PC-3 (cell line): ENCODE data around the gene FAXDC2. TPM values are rescaled to one million over a fixed set of nuclear protein-coding genes. Genes with fewer than 3 reads are reported as not detected.

Experiments
- ATAC-seq: fragments of 200-7000 bp; cut with Tn5 transposase; 2 replicates; pipeline ENCODE4 v1.9.1; 2020; ENCODE audit warnings: mild to moderate bottlenecking, moderate library complexity
- BruUV-seq: library from RNA; stranded (reverse); fragments of 400-500 nt; replicated peaks from 2 replicates; lab custom pipeline; 2021; lab: Mats Ljungman, UMichigan
- CTCF ChIA-PET: fragments of 300-600 bp; sonication (Branson Sonifier 250); formaldehyde crosslinking; loops from one replicate; lab custom pipeline; 2022; ENCODE audit warnings: antibody characterized with exemption; lab: Charles Lee
- POLR2A ChIA-PET: fragments of 300-600 bp; sonication (Branson Sonifier 250); formaldehyde crosslinking; loops from one replicate; lab custom pipeline; 2022; ENCODE audit warnings: antibody characterized with exemption; ENCODE audit not compliant: unreplicated experiment; lab: Charles Lee
- DNase-seq: peaks from one replicate; pipeline ENCODE4 v3.0.0-alpha.2; 2015
- H2AFZ ChIP-seq: fragments of 300-600 bp; sonication (generic); 2 replicates; pipeline ENCODE4 v1.6.0; 2016; ENCODE audit warnings: antibody characterized with exemption, low read length
- H3F3A ChIP-seq: fragments of 300-600 bp; sonication (generic); one replicate; pipeline ENCODE4 v1.6.0; 2017; ENCODE audit warnings: antibody characterized with exemption, low read length, control low read depth, mild to moderate bottlenecking; ENCODE audit not compliant: unreplicated experiment
- H3K27ac ChIP-seq: fragments of 300-600 bp; sonication (generic); 2 replicates; pipeline ENCODE4 v1.5.1; 2016; ENCODE audit warnings: mild to moderate bottlenecking, low read length
- H3K27me3 ChIP-seq: fragments of 300-600 bp; sonication (generic); 2 replicates; pipeline ENCODE4 v1.6.1; 2016; ENCODE audit warnings: low read length, mixed read lengths
- H3K36me3 ChIP-seq: fragments of 300-600 bp; sonication (generic); 2 replicates; pipeline ENCODE4 v1.6.1; 2016; ENCODE audit warnings: low read depth, mixed run types, low read length, mixed read lengths
- H3K4me1 ChIP-seq: fragments of 300-600 bp; sonication (generic); 2 replicates; pipeline ENCODE4 v1.5.1; 2016; ENCODE audit warnings: low read length; ENCODE audit not compliant: insufficient read depth
- H3K4me2 ChIP-seq: fragments of 300-600 bp; sonication (generic); 2 replicates; pipeline ENCODE4 v1.6.0; 2016; ENCODE audit warnings: low read length
- H3K4me3 ChIP-seq: fragments of 300-600 bp; sonication (generic); 2 replicates; pipeline ENCODE4 v1.5.1; 2016; ENCODE audit warnings: mild to moderate bottlenecking, low read length, mixed read lengths
- H3K79me2 ChIP-seq: fragments of 300-600 bp; sonication (generic); 2 replicates; pipeline ENCODE4 v1.6.1; 2017; ENCODE audit warnings: low read length, mixed read lengths
- H3K9ac ChIP-seq: fragments of 300-600 bp; sonication (generic); 2 replicates; pipeline ENCODE4 v1.6.0; 2016; ENCODE audit warnings: mild to moderate bottlenecking, low read length
- H3K9me2 ChIP-seq: fragments of 300-600 bp; sonication (generic); replicated peaks from 2 replicates; pipeline ENCODE4 v1.6.1; 2016; ENCODE audit warnings: mixed run types, low read length, mixed read lengths
- H3K9me3 ChIP-seq: fragments of 300-600 bp; sonication (generic); 2 replicates; pipeline ENCODE4 v1.6.1; 2016; ENCODE audit warnings: low read length, mixed read lengths
- H4K20me1 ChIP-seq: fragments of 300-600 bp; sonication (generic); 2 replicates; pipeline ENCODE4 v1.6.1; 2016; ENCODE audit warnings: low read length, mixed read lengths
- CTCF ChIP-seq: fragments of 300-600 bp; sonication (generic); conservative IDR thresholded peaks from 2 replicates; pipeline ENCODE4 v1.5.1; 2017; ENCODE audit warnings: antibody characterized with exemption, low read depth, mild to moderate bottlenecking, low read length
- EZH2 ChIP-seq: fragments of 300-600 bp; sonication (generic); IDR thresholded peaks from one replicate; pipeline ENCODE4 v1.6.1; 2017; ENCODE audit warnings: antibody characterized with exemption, mild to moderate bottlenecking, low read length; ENCODE audit not compliant: unreplicated experiment
- EZH2phosphoT487 ChIP-seq: fragments of 300-600 bp; sonication (generic); IDR thresholded peaks from 2 replicates; pipeline ENCODE4 v1.6.1; 2018; ENCODE audit warnings: mild to moderate bottlenecking, antibody characterized with exemption, low read length, borderline replicate concordance
- intact Hi-C: fragments of 100-400 bp; cut with micrococcal nuclease; formaldehyde crosslinking; loops from 2 replicates; pipeline ENCODE4 v1.9.0; 2023
- total RNA-seq: library from RNA; depleted of rRNA; stranded (reverse); fragments of >200 nt; gene quantifications from 2 replicates; pipeline ENCODE4 v1.2.3, GENCODE V29; 2014

The FAXDC2 gene
- total RNA-seq, 1 experiment from 2014 or later, result not detected

- Histone ChIP-seq H3K4me3 (no peak overlapping the region), H3K36me3 (no peaks in the 10 kb centered on the region; the same call in 1 of the 2 replicates), H3K9me2 (no peaks in the 10 kb centered on the region), H4K20me1 (no peaks in the 10 kb centered on the region), H3K9ac (no peak overlapping the region), H3K4me2 (no peak overlapping the region), H3K79me2 (peaks cover 33% of the 10 kb centered on the region), H3K27me3 (no peaks in the 10 kb centered on the region), H2AFZ (no peak overlapping the region), H3K4me1 (no peaks in the 10 kb centered on the region), H3K27ac (no peak overlapping the region), H3K9me3 (no peaks in the 10 kb centered on the region), H3F3A (no peaks in the 10 kb centered on the region)
- ChIA-PET CTCF (no interaction called here), POLR2A (no interaction called here)
- no peak for TF ChIP-seq EZH2
- TF ChIP-seq EZH2phosphoT487, result no peak
- no peak for TF ChIP-seq CTCF
- no peak; the same call in 1 of the 2 replicates for ATAC-seq
- no peak for DNase-seq
- BruUV-seq, result no TSS peak
- intact Hi-C loops, result no loop called here
These were observed 15.2 kb upstream of the FAXDC2 start for GRCh38 chr5:154865466-154866184.

DNA sequence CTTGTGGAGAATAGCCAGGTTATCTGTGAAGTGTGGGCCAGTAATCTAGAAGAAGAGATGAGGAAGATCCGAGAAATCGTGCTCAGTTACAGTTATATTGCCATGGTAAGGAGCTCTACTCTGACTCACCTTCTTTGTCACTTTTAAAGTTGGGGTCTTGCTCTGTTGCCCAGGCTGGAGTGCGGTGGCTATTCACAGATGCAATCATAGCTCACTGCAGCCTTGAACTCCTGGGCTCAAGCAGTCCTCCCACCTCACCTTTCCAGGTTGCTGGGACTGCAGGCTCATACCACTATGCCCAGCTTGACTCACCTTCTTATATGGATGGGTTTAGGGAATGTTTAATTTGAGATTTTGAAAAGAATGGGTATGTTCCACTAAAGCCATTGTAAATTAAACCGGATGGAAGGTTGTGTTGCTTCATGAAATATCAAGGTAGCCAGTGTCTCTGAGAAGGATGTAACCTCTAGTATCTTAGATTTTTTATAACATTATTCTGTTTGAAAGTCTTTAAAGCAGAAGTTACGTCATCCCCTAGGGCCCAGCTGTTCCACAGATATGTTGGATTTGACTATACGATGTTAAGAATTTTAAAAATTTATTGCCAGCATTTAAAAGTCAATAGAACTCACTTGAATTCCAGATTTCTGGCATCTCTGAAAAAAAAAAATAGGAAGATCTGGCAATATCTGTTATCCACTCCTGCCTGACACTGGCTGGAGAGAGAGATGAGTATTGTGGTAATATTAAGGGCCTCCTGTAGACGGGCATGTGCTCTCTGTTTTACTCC, 13.1 kb upstream of the FAXDC2 start:
- no peaks in the 10 kb centered on the region for H3K27me3 ChIP-seq
- H3K9ac ChIP-seq, result no peak overlapping the region
- H3K9me3 ChIP-seq, result no peaks in the 10 kb centered on the region
- H3K4me2 ChIP-seq, result no peak overlapping the region
- no peak overlapping the region for H3K27ac ChIP-seq
- H3K4me1 ChIP-seq, result peaks cover 7% of the 10 kb centered on the region; the same call in 1 of the 2 replicates
- no peaks in the 10 kb centered on the region for H3F3A ChIP-seq
- DNase-seq, result no peak
- H2AFZ ChIP-seq, result no peak overlapping the region
- CTCF ChIA-PET, result no interaction called here
- BruUV-seq, result no TSS peak
- no peak for ATAC-seq
- intact Hi-C loops, result no loop called here
- TF ChIP-seq CTCF (no peak), EZH2phosphoT487 (no peak), EZH2 (no peak)
- H3K9me2 ChIP-seq, result no peaks in the 10 kb centered on the region
- POLR2A ChIA-PET, result no interaction called here
- H3K36me3 ChIP-seq, result no peaks in the 10 kb centered on the region; the same call in 1 of the 2 replicates
- H3K4me3 ChIP-seq, result no peak overlapping the region
- no peaks in the 10 kb centered on the region for H4K20me1 ChIP-seq
- peaks cover 55% of the 10 kb centered on the region for H3K79me2 ChIP-seq
